IPS-20b (cell line): Measurements from ENCODE around the gene RRP1.

ENCODE experiments used
- H3K27ac ChIP-seq: one replicate; pipeline ENCODE4 v1.5.1; 2013; ENCODE audit warnings: low read length
- H3K27me3 ChIP-seq: 2 replicates; pipeline ENCODE4 v1.6.1; 2013; ENCODE audit warnings: mild to moderate bottlenecking, low read length, inconsistent platforms; ENCODE audit not compliant: insufficient read depth
- H3K36me3 ChIP-seq: 2 replicates; pipeline ENCODE4 v1.6.1; 2013; ENCODE audit warnings: low read depth, mild to moderate bottlenecking, inconsistent platforms, low read length, moderate library complexity; ENCODE audit not compliant: insufficient read depth
- H3K4me1 ChIP-seq: 2 replicates; pipeline ENCODE4 v1.6.1; 2013; ENCODE audit warnings: mild to moderate bottlenecking, control low read depth, inconsistent platforms, low read length, moderate library complexity; ENCODE audit not compliant: insufficient read depth
- H3K4me3 ChIP-seq: 2 replicates; pipeline ENCODE4 v1.5.1; 2013; ENCODE audit warnings: mild to moderate bottlenecking, low read length, inconsistent platforms
- H3K9ac ChIP-seq: 2 replicates; pipeline ENCODE4 v1.6.1; 2013; ENCODE audit warnings: low read depth, mild to moderate bottlenecking, inconsistent platforms, low read length, moderate library complexity
- H3K9me3 ChIP-seq: 2 replicates; pipeline ENCODE4 v1.6.1; 2013; ENCODE audit warnings: mild to moderate bottlenecking, low read depth, low read length, inconsistent platforms; ENCODE audit not compliant: insufficient read depth

Gene RRP1

GRCh38 chr21:43751955-43752591, 37.3 kb upstream of the RRP1 start:
- H3K27me3 ChIP-seq: no peaks in the 10 kb centered on the region
- no peak overlapping the region for H3K4me3 ChIP-seq
- no peaks in the 10 kb centered on the region for H3K4me1 ChIP-seq
- H3K9me3 ChIP-seq: no peaks in the 10 kb centered on the region
- H3K9ac ChIP-seq: no peak overlapping the region
- peaks cover 70% of the 10 kb centered on the region for H3K36me3 ChIP-seq
- H3K27ac ChIP-seq: no peak overlapping the region

- no peaks in the 10 kb centered on the region for H3K9me3 ChIP-seq
- no peaks in the 10 kb centered on the region for H3K4me1 ChIP-seq
- no peak overlapping the region for H3K9ac ChIP-seq
- no peak overlapping the region for H3K4me3 ChIP-seq
- H3K27me3 ChIP-seq: no peaks in the 10 kb centered on the region
- H3K36me3 ChIP-seq: peaks cover 68% of the 10 kb centered on the region
- no peak overlapping the region for H3K27ac ChIP-seq
These were observed 36.5 kb upstream of the RRP1 start for GRCh38 chr21:43752758-43753438.

- H3K4me1 ChIP-seq: no peaks in the 10 kb centered on the region
- H3K9me3 ChIP-seq: no peaks in the 10 kb centered on the region
- peaks cover 70% of the 10 kb centered on the region for H3K36me3 ChIP-seq
- H3K27me3 ChIP-seq: no peaks in the 10 kb centered on the region
- H3K9ac ChIP-seq: no peak overlapping the region
- H3K4me3 ChIP-seq: no peak overlapping the region
- no peak overlapping the region for H3K27ac ChIP-seq
These were observed 36.0 kb upstream of the RRP1 start for GRCh38 chr21:43753439-43753799.

- Histone ChIP-seq H3K9me3 (no peaks in the 10 kb centered on the region), H3K9ac (no peak overlapping the region), H3K27me3 (no peaks in the 10 kb centered on the region), H3K4me3 (no peak overlapping the region), H3K4me1 (no peaks in the 10 kb centered on the region), H3K36me3 (peaks cover 74% of the 10 kb centered on the region), H3K27ac (no peak overlapping the region)
These were observed 34.2 kb upstream of the RRP1 start for GRCh38 chr21:43754948-43755781.

GRCh38 chr21:43755820-43756594, 33.4 kb upstream of the RRP1 start:
- peaks cover 68% of the 10 kb centered on the region for H3K36me3 ChIP-seq
- H3K27ac ChIP-seq: no peak overlapping the region
- no peak overlapping the region for H3K9ac ChIP-seq
- H3K4me3 ChIP-seq: no peak overlapping the region
- H3K9me3 ChIP-seq: no peaks in the 10 kb centered on the region
- no peaks in the 10 kb centered on the region for H3K27me3 ChIP-seq
- no peaks in the 10 kb centered on the region for H3K4me1 ChIP-seq

- Histone ChIP-seq H3K27ac (no peak overlapping the region), H3K4me3 (no peak overlapping the region), H3K27me3 (no peaks in the 10 kb centered on the region), H3K9ac (no peak overlapping the region), H3K4me1 (no peaks in the 10 kb centered on the region), H3K36me3 (peaks cover 57% of the 10 kb centered on the region), H3K9me3 (no peaks in the 10 kb centered on the region)
These were observed 31.8 kb upstream of the RRP1 start for GRCh38 chr21:43757601-43758000.

GRCh38 chr21:43758111-43758641, 31.2 kb upstream of the RRP1 start:
- Histone ChIP-seq H3K4me3 (no peak overlapping the region), H3K27me3 (no peaks in the 10 kb centered on the region), H3K9ac (no peak overlapping the region), H3K27ac (no peak overlapping the region), H3K4me1 (no peaks in the 10 kb centered on the region), H3K9me3 (no peaks in the 10 kb centered on the region; the same call in 1 of the 2 replicates), H3K36me3 (peaks cover 52% of the 10 kb centered on the region)

GRCh38 chr21:43758811-43759210, 30.6 kb upstream of the RRP1 start:
- Histone ChIP-seq H3K9ac (no peak overlapping the region), H3K27ac (no peak overlapping the region), H3K9me3 (no peaks in the 10 kb centered on the region; the same call in 1 of the 2 replicates), H3K27me3 (no peaks in the 10 kb centered on the region), H3K4me1 (no peaks in the 10 kb centered on the region), H3K4me3 (no peak overlapping the region), H3K36me3 (peaks cover 45% of the 10 kb centered on the region)

GRCh38 chr21:43759651-43760050, 29.7 kb upstream of the RRP1 start:
- Histone ChIP-seq H3K4me3 (no peak overlapping the region), H3K9me3 (no peaks in the 10 kb centered on the region; the same call in 1 of the 2 replicates), H3K9ac (no peak overlapping the region), H3K4me1 (no peaks in the 10 kb centered on the region; the same call in 1 of the 2 replicates), H3K27ac (no peak overlapping the region), H3K36me3 (peaks cover 38% of the 10 kb centered on the region), H3K27me3 (no peaks in the 10 kb centered on the region)

GRCh38 chr21:43760391-43760958, 28.9 kb upstream of the RRP1 start:
- Histone ChIP-seq H3K9ac (no peak overlapping the region), H3K4me3 (no peak overlapping the region), H3K36me3 (peaks cover 29% of the 10 kb centered on the region), H3K9me3 (no peaks in the 10 kb centered on the region; the same call in 1 of the 2 replicates), H3K4me1 (no peaks in the 10 kb centered on the region; the same call in 1 of the 2 replicates), H3K27ac (no peak overlapping the region), H3K27me3 (no peaks in the 10 kb centered on the region)

- no peaks in the 10 kb centered on the region; the same call in 1 of the 2 replicates for H3K9me3 ChIP-seq
- no peak overlapping the region for H3K4me3 ChIP-seq
- no peaks in the 10 kb centered on the region; the same call in 1 of the 2 replicates for H3K4me1 ChIP-seq
- no peak overlapping the region for H3K9ac ChIP-seq
- H3K36me3 ChIP-seq: peaks cover 15% of the 10 kb centered on the region; the same call in 1 of the 2 replicates
- H3K27ac ChIP-seq: no peak overlapping the region
- H3K27me3 ChIP-seq: no peaks in the 10 kb centered on the region
These were observed 27.5 kb upstream of the RRP1 start for GRCh38 chr21:43761886-43762285.
